CD4-positive, alpha-beta T cell treated with Interleukin-2 at 100 ng/mL for 4 hours (primary cell): ENCODE measurements around the gene DBF4.
"Not testable (repeated sequence)": the region's sequence is repeated elsewhere in the genome, so short reads cannot be mapped to it uniquely, and the experiment has no call there.

Experiments used
- DNase-seq: peaks from one replicate; pipeline ENCODE4 v3.0.0-alpha.2; 2020; ENCODE audit warnings: low spot score

Gene DBF4, protein sequence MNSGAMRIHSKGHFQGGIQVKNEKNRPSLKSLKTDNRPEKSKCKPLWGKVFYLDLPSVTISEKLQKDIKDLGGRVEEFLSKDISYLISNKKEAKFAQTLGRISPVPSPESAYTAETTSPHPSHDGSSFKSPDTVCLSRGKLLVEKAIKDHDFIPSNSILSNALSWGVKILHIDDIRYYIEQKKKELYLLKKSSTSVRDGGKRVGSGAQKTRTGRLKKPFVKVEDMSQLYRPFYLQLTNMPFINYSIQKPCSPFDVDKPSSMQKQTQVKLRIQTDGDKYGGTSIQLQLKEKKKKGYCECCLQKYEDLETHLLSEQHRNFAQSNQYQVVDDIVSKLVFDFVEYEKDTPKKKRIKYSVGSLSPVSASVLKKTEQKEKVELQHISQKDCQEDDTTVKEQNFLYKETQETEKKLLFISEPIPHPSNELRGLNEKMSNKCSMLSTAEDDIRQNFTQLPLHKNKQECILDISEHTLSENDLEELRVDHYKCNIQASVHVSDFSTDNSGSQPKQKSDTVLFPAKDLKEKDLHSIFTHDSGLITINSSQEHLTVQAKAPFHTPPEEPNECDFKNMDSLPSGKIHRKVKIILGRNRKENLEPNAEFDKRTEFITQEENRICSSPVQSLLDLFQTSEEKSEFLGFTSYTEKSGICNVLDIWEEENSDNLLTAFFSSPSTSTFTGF

DNA sequence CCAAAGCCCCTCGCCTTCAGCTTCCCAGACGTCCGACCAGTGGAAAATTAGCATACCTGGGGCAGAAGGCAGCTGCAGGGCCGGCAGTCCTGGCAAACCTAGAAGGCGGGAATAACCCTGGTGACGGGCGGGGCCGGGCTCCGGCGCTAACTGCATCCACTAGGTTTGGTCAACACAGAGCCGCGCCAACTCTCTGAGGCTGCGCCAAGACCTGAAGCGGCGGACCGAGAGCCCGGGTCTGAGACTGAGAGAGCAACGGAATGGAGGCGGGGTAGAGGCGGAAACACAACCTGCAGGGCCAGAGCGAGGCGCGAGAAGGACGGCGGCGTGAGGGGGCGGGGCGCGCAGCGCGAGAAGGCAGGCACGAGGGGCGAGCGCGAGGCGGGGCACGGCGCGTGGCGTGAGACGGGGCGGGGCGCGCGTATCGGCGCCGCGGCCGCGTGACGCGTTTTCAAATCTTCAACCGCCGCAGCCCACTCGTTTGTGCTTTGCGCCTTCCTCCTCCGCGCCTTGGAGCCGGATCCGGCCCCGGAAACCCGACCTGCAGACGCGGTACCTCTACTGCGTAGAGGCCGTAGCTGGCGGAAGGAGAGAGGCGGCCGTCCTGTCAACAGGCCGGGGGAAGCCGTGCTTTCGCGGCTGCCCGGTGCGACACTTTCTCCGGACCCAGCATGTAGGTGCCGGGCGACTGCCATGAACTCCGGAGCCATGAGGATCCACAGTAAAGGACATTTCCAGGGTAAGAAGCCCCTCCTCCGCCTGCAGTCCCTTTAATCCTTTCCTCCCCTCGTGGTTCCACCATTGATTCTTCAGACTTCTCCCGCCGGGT, at the start of gene DBF4, which contains the start of gene SLC25A40:
Gene DBF4 (plus strand): TSS at position 454 of the 829 bp plus-strand sequence. CDS start 240 bp downstream, at position 694.
Gene SLC25A40 (minus strand): TSS at position 321 of the 829 bp plus-strand sequence. CDS start 17,633 bp downstream, outside the sequence.
- DNase-seq = peak; percentile 94

DNA sequence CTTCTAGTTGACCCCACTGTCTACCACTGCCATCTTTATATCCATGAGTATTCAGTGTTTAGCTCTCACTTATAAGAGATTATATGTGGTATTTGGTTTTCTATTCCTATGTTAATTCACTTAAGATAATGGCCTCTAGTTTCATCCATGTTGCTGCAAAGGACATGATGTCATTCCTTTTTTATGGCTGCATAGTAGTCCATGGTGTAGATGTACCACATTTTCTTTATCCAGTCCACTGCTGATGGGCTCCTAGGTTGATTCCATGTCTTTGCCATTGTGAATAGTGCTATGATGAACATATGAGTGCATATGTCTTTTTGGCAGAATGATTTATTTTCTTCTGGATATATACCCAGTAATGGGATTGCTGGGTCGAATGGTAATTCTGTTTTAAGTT, 47.9 kb upstream of the DBF4 start:
- not testable (repeated sequence) for DNase-seq

DNA sequence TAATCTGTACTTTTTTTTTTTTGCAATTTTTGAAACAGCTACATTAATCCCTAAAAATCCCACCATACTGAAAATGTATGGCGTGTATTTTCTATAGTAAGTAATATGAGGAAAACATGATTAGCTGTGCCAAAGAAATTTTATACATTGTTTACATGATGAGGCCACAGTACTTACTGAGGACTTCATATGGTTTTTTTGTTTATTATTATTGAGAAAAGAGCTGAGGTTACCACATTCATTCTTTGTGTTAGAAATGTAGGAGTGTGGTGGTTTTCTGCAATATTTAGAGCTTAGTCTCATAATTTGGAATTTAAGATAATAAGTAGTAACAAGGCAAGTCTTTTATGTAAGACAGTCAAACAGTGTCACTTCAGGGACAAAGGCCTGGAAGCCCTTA, 45.2 kb upstream of the DBF4 start:
- no peak for DNase-seq

DNA sequence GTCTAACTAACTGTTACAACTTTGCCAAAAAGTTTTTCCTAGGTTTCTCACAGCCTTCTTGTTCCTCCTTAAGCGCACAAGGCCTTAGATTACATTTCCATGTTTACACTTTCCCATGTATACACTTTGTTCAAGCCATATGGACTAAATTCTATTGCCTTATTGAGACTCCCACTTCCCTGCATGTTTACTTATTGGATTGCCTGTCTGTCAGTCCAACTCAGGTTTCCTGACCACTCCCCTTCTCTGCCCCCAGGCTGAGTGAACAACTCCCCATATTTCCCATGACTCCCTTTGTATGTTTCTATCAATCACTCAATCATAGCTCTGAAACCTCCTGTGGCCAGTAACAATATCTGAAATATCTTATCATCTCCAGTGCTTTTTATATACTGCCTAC, 43.2 kb upstream of the DBF4 start:
- no peak for DNase-seq

DNA sequence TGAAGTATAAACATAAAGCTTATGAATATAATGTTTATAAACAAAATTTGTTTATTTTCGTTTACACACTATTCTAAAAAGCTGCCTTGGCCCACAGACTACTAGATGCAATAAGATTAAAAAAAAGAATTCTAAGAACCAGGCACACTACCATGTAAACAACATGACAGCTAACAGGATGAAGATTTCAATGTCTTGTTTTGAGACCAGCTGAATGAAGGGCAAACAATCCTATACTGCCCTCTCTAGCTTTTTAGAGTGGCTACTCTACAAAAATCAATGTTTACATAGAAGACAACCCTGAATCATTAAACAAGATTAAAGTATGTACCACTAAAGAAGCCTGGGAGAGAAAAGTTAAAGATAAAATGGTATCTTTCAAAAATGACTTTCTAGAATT, 38.7 kb upstream of the DBF4 start:
- DNase-seq = no peak

DNA sequence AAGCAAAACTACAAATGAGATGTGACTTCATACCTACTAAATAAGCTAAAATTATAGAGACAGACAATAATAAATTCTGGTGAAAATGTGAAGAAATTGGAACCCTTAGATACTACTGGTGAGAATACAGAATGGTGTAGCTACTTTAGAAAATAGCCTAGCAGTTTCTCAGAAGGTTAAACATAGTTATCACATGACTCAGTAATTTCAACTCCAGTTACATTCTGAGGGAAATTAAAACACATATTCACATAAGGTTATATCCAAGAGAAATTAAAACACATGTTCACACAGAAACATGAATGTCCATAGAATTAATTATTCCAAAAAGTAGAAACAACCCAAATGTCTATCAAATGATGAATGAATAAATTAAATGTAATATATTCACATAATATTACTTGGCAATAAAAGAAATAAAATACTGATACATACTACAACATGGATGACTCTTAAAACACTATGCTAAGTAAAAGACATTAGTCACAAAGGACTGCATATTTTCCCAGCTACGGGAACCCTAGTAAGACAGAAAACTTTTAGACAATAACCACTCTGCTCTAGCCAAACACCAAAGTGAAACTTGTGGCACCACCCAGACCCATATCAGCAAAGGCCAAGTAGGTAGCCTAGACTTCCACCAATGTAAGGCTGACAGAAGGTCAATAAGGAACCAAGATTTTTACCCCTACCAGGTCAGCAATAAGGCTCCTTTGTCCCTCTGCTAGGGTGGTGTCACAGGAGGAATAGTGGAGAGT, 25.3 kb upstream of the DBF4 start:
- no peak for DNase-seq

DNA sequence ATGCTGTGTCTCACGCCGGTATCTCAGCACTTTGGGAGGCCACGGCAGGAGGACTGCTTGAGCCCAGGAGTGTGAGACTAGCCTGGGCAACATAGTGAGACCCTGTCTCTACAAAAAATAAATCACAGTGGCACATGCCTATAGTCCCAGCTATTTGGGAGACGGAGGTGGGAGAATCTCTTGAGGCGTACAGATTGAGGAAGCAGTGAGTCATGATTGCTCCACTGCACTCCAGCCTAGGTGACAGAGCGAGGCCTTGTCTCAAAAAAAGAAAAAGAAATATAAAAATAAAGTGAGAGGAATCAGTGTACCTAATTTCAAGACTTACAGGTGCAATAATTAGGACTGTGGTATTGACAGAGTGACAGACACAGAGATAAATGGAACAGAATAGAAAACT, 24.0 kb upstream of the DBF4 start:
- DNase-seq = no peak

DNA sequence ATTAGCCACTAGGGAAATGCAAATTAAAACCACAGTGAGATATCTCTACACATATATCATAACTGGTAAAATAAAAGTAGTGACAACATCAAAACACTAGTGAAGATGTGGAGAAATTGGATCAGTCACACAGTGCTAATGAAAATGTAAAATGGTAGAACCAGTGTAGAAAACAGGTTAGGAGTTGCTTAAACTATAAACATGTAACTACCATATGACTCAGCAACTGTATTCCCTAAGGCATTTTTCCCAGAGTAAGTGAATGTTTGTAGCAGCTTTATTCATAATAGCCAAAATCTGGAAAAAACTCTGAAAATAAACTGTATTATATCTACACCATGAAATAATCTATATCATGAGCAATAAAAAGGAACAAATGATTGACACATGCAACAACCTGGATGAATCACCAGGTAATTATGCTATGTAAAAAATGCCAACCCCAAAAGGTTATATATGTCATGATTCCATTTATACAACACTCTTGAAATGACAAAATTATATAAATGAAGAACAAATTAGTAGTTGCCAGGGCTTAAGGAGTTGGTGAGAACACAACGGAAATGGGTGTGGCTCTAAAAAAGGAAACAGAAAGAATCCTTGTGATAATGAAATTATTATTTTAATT, 22.9 kb upstream of the DBF4 start:
- DNase-seq = no peak

DNA sequence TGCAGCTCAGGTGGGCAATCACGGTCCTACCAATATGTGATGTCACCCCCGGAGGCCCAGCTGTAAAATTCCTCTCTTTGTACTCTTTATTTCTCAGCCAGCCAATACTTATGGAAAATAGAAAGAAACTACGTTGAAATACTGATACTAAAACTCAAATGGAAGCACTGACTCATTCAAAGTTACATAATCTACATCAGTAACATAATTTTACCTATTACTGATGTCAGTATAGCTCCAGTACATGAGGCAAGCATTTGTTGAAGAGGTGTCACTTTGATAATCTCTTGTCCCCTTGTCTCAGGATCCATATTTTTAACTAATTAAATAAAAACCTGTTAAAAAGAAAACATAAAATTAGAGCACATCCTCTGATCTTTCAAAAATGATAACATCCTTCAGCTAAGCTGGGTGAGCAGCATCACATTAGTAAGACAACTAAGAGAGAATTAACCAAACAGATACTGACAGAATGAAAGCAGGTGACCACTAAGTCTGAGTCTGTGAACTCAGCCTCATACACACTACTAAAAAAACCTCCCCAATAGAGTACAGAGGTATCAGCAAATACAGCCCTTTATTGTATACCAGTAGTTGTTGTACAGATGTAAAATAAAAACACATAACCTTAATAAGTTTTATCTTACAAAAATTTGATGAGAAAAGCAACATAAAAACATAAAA, 17.7 kb upstream of the DBF4 start:
- no peak for DNase-seq

DNA sequence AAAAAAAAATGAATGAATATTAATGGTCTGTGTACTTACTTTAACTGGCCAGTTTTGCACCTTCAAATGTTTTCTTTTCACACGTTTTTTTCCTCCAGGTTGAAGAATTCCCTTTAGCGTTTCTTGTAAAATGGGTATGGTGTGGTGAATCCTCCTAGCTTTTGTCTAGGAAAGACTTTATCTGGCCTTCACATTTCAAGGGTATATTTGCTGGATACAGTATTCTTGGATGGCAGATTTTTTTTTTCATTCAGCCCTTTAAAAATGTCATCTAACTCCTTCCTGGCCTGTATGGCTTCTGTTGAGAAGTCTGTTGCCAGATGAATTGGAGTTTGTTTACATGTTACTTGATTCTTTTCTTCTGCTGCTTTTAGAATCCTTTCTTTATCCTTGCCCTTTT, 10.2 kb upstream of the DBF4 start:
- DNase-seq = no peak

DNA sequence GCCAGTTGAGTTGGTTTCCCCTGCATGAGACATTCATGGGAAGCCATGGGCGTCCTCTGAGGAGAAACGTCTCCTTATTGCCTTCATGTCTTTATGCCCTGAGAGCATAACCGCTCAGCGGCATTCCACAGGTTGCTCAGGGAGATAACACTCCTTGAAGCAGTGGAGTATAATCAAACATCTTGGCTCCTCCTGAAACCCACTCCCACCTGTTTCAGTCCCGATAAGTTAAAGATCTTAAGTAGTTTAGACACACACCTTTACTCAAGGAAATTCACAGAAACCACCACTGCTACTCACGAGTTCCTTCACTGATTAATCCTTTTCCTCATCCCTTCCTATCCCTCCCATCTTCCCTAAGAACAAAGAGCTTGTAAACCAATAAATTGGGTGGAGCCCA, 9.8 kb upstream of the DBF4 start:
- not testable (repeated sequence) for DNase-seq

DNA sequence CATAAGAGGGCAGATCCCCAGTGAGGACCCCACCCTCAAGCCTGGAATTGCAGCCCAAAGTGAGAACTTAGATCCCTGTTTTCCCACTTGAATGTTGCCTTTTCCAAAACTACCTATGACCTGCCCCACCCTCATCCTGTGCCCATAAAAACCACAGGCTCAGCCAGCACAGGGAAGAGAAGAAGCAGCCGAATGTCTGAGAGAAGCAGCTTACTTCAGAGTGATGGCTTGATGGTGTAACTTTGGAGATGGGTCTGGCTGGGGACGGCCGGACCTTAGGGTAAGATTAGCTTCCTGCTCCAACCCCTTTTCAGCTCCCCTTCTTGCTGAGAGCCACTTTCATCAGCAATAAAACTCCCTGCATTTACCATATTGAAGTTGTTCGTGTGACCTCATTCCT, 5.8 kb upstream of the DBF4 start:
- no peak for DNase-seq

DNA sequence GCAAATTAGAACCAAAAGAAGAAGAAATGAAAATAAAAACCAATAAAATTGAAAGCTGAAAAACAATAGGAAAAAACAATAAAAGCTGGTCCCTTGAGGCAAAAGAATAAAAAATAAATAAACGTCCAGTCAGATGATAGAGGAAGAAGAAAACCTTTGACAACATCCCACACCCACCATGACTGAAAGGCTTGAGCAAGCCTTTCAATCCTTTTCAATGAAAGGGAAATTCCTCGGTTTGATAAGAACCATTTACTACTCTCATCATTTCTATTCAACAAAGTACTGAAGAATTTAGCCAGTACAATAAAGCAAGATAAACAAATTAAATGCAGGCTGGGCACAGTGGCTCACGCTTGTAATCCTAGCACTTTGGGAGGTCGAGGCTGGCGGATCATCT, 3.9 kb upstream of the DBF4 start:
- DNase-seq = no peak

DNA sequence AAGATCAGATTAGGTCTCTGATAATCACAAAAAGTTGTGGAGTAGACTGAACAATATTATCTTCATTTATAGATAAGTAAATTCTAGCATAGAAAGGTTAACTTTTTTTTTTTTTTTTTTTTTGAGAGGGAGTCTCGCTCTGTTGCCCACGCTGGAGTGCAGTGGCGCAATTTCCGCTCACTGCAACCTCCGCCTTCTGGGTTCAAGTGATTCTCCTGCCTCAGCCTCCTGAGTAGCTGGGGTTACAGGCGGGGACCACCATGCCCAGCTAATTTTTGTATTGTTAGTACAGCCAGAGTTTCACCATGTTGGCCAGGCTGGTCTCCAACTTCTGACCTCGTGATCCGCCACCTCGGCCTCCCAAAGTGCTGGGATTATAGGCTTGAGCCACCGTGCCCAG, 3.0 kb upstream of the DBF4 start:
- DNase-seq = not testable (repeated sequence)

DNA sequence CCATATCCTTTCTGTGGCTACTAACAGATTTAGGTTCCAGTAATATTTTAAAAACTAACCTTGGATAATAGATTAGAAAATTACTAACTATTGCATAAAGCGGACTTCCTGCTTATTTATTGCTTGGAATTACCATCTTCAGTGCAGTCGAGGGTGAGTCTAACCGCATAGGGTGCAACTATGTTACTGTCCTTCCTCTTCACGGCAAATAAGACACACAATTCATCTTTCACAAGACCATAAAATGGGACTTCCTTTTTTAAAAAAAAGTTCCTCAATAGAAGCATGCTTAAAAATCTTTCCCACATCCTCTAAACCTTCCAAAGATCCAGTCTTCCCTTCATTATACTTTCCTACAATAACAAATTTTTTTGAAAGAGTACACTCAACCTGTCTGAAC, 2.2 kb upstream of the DBF4 start:
- no peak for DNase-seq

DNA sequence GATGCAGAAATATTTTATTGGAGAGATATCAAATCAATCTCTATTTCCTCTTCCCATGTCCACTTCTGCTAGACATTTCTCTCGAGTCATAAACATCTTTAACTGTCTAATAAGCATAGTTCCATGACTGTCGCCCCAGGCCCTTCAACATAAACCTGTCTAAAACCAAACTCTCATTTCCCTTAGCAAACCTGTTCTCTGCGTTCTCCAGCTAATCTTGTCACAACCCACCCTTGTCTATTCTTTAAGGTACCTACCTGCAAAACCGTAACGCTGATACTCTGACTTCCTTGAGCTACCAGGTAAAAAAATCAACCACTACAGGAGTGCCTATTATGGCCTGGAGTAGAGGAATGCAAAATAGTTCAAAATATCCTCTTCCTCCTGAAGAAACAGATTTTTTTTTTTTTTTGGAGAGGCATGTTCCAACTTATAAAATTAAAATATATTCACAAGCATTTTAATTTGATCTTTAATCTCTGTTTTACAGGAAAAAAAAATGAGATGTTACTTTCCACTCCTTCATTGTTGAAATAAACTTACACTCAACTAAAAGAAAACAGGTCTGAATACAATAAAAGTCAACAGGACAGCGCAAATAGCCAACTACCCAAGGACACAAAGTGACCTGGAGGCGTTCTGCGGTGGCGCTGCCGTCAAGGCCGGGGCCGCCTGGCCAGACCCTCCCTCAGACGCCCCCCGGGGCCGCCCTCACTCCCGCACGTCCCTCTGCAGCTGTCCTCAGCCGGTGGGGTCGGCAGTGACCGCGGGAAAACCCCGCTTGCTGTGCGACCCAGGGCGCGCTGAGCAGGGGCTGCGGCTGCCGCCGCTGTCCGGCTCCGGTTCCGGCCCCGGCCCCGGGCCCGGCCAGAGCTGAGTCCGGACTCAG, 898 bp upstream of the DBF4 start:
- no peak for DNase-seq

DNA sequence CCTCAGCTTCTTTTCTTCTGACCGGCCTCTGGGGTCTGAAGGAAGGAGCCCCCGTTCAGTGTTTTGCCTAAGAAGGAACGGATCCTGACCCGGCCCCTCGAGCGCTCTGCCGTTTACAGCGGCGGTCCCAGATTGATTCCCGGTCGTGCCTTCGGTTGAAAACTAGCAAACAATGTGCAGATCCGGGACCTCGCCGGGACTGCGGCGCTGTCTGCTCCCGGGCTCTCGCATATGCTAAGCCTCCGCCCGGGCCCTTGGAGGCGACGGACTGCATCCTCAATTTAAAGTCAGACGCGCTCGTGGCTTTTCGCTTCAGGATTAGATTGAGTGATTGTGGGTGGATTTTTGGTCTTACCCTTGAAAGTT, 559 bp downstream of the DBF4 start:
- peak; percentile 41 for DNase-seq

DNA sequence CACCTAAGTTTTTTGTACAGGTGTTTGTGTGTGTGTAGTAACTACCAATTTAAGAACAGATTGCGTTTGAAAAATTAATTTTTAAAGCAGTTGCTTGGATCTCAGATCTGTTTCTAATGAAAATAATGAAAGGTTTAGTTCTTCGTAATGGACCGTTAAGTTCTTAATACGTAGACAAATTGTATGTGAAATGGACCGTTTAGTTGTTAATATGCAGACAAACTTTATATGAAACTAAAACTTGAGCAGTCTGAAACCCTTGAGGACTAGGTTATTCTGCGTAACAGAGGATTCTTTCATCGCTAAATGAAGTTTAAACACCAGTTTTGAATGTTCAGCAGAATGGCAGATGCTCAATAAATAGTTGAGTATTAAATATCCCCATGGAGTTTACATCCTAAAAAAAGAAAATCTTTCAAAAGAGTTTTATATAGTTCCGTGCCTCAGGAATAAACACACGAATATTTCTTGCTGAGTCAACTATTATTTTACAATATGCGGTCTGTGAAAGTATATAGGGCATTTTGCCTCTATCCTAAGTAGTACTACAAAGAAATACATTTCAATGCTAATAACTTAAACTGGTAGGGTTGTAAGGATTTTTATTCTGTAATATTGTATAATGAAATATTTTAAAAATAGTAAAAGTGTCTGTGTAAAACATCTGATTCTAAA, 1.2 kb downstream of the DBF4 start:
- DNase-seq = no peak

DNA sequence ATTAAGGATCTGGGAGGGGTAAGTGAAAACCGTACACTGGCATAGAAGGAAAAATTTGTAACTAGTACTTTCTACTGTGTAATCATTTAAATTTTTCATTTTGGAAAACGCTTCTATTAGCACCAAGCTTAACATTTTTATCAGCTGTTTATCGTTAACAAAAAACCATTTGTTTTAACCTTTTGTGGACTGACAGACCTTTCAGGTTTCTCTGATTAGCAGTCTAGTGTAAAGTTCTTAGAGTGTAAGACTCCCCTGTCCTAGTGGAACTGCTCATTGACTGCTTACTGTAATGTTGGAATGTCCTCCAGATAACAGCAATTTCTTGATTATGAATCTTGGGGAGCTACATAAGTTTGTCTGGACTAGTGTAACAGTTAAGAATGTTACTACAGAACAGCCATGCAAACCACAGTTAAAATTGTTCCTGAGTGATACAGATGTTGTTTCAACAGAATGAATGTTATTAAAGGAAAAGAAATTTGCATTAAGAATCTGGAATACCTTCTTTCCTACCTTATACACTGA, 2.0 kb downstream of the DBF4 start:
- no peak for DNase-seq
